NCI-H524 treated with DMSO at 0.1 percent for 48 hours (cell line): Measurements from ENCODE around the gene PLXDC1.
"Not testable (repeated sequence)": the region's sequence is repeated elsewhere in the genome, so short reads cannot be mapped to it uniquely, and the experiment has no call there.

Experiments
- DNase-seq: peaks from one replicate; lab custom pipeline; 2025; lab: John Stamatoyannopoulos, UW

PLXDC1 gene

GRCh38 chr17:39125143-39125875, 26.1 kb downstream of the PLXDC1 start:
- DNase-seq: no peak

DNA sequence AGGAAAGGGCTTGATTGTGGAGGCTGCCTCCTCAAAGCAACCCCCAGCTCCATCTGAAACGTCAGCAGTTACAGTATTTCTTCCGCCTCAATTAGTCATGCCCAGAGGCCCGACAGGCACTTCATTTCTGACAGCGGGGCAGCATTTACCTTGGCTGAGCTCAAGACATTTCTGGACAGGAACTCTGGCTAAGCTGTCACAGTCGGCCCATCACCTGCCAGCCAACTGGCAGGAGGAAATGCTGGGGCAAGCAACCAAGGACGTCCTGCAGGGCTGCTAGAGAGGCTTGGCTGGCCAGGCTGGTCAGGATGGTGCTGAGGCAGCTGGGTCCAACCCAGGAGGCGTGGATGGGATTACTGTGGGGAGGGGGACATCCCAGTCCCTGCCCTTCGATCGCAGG, 27.8 kb downstream of the PLXDC1 start:
- no peak for DNase-seq

GRCh38 chr17:39122991-39123390, 28.4 kb downstream of the PLXDC1 start:
- DNase-seq: no peak

DNA sequence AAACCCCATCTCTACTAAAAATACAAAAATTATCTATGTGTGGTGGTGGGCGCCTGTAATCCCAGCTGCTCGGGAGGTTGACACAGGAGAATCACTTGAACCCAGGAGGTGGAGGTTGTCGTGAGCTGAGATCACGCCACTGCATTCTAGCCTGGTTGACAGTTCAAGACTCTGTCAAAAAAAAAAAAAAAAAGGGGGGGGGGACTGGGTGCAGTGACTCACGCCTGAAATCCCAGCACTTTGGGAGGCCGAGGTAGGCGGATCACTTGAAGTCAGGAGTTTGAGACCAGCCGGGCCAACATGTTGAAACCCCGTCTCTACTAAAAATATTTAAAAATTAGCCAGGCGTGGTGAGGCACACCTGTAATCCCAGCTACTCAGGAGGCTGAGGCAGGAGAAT, 29.5 kb downstream of the PLXDC1 start:
- DNase-seq: not testable (repeated sequence)

DNA sequence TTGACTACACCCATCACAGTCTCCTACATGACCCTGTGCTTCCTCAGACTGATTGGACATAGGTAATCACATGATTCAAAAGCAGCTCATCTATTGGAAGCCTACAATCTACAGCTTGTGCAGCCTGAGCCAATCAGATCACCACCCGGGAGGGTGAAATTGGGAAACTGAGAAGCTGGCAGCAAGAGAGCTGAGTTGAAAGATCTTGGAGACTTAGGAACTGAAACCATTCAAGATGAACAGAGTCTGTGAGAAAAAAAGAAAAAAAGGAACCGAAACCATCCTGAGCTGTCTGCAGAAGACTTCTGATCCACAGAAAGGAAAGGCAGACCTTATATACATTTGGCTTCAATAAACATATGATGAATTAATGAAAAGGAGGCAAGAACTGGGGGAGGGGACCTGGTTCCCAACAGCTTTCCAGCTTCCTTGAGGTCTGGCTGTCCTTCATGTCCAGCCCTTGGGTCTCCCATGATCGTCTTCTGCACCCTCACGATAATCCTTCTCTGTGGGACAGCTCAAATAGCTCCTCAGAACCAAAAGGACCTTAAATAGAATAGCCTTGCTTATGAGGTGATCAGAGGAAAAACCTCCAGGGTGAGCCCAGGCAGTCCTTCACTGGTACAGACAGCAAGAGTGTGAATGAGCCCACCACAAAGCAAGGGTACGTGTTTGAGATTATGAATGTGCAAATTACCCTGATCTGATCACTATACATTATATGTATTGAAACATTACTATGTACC, 32.6 kb downstream of the PLXDC1 start:
- DNase-seq: no peak

DNA sequence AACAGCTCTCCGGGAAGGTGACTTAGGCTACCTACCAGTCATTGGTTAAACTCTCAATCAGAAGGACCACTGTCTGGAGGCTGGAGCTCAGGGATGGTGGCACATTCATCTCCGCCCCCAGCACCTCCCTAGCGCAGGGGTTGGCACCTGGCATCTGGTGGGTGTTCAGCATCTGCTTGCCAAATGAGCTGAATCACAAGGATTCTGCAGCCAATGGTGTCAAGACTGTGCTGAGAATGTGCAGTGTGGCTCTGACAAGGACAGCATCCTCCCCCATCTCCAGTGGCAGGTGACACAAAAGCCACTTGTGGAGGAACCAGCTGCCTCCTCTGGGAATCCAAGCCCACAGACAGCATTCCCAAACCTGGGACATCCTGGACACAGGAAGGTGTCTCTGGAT, 35.2 kb downstream of the PLXDC1 start:
- no peak for DNase-seq

DNA sequence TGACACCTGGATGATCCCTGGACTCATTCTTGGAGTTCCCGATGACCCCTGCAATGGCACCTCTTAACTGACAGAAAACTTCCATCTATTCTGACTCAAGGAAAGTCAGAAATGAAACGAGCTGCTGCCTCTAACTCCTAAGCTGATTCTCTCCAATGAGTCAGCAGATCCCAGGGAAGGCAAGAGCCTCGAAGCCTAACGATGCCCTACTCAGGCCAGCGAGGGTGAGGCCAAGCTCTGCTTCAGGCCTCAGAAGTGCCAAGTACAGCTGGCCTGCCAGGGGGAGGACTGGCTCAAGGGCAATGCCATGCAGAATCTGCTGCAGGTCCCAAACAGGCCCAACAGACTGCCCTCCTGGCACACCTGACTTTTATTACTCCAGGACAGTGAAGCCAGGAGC, 36.3 kb downstream of the PLXDC1 start:
- no peak for DNase-seq

GRCh38 chr17:39114723-39115122, 36.7 kb downstream of the PLXDC1 start:
- no peak for DNase-seq

DNA sequence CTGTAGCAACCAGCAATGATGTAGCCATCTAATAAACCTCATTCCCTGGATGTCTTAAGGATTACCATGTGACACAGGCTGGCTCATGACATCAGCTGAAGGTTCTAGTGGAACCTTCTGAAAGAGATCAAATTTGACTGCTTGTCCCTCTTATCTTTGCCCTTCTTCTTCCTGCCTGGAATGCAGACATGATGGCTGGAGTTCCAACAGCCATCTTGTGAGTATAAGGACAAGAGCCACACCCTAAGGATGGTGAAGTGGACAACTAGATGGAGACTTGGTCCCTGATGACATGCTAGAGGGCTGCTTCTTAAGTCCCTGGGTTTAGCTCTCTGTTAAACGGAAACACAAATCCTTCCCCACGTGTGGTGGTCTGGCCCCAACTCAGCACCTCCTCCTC, 37.6 kb downstream of the PLXDC1 start:
- no peak for DNase-seq

DNA sequence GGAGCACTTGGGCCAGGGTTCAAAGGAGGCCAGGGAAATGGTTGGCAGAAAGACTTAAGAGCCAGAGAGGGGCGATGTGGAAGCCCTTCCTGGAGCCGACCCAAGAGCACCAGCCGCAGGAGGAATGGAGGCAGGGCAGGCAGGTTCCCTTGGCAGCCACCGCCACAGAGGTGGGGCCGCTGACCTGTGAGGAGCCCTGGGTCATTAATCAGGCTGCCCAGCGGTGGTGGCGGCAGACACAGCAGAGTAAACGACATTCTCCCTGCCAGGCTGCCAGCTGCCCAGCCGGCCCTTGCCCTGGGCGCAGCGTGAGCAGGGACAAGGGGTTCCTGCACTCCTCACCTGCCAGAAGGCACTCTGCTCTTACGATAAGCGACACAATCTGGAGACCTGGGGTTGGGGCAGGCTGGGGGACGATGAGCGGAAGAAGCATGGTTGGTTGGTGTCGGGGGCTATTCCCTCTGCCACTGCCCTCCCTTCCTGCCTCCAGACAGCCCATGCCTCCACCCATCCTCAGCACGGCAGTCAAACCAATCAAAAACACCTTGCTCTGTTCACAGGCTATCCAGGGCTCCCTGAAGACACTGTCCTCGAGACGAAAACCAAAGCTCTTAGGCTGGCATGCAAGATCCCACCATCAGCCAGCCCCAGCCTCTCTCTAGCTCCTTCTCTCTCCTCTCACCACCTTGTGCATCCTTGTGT, 40.9 kb downstream of the PLXDC1 start:
- DNase-seq: no peak

GRCh38 chr17:39108461-39109375, 42.7 kb downstream of the PLXDC1 start:
- DNase-seq: no peak

GRCh38 chr17:39107973-39108372, 43.5 kb downstream of the PLXDC1 start:
- DNase-seq: no peak

- DNase-seq: no peak
Measured at GRCh38 chr17:39107155-39107554, 44.3 kb downstream of the PLXDC1 start.

DNA sequence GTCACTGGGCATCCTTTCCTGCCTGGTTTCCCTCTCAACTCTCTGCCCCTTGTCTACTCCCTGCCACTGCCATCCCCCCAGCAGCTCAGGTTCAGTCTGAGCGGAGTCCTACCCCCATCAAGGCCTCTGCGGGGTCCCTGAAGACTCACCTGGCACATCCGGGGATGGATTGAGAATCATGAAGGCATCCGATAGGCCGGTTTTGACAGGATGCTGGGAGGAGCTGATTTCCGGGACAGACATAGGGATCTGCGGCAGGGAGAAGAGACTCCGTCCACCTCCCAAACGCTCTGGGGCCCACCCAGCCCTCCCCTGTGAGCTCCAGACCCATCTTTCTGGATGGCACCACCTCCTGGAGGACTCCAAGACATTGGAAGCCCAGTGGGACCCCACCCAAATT, 45.7 kb downstream of the PLXDC1 start:
- DNase-seq: no peak

GRCh38 chr17:39104657-39105056, 46.8 kb downstream of the PLXDC1 start:
- DNase-seq: no peak

- DNase-seq: no peak
Measured at GRCh38 chr17:39104046-39104445, 47.4 kb downstream of the PLXDC1 start.

DNA sequence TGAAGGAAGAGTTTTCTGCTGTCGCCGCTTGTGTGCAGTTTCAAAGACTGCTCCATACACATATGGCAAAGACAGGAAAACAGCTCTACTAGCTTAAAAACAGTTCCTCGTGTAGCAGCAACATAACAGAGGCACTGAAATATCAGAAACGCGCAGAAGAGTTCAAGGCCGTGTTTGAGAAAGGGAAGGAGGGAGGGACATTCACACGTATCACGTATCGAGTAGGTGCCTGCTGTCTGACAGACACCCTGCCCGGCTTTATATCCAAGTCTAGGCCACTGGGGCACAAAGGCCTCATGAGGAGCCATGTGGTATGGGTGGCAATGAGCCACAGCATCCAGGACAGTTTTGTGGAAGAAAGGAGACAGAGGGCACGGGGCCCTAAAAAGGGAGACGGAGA, 50.3 kb downstream of the PLXDC1 start:
- DNase-seq: no peak

- DNase-seq: no peak
Measured at GRCh38 chr17:39100530-39100929, 50.9 kb downstream of the PLXDC1 start.

DNA sequence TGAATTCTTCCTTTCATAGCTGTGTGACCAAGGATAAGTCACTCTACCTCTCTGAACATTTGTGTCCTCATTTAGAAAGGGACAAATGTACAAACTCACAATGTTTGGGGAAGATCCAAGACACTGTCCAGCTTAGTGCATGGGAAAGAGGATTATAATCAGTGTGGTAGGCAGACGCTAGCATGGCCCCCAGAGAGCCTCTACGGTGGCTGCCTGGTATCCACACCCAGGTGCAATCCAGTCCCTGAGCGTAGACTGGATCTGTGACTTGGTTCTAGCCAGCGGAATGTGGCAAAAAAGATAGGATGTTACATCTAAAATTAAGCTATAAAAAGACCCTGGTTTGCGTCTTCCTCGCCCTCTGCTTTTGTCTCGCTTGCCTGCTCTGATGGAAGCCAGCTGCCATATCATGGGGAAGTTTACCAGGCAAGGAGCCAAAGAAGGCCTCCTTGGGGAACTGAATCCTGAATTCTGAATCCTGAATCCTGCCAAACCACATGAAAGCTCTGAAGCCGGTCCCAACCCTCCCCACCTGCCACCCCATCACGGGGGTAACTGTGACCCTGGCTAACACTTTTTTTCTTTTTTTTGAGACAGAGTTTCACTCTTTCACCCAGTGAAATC, 51.7 kb downstream of the PLXDC1 start:
- DNase-seq: no peak

DNA sequence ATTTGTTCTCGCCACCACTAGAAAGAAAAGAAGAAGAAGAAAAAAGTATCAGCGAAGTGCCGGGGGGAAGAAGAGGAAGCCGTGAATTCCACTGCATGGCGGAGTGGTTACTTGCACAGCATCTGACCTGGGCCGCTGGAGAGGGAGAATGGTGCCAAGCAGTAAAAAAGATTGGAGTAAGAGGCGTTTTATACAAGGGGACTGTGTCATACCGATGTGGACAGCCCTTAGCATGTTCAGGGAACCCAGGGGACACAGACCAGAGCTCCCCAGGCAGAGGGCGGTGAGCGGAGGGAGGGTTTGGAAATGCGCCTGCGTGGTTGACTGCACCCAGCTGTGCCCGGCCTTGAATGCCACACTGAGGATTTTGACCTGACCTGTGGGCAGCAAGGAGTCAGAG, 52.8 kb downstream of the PLXDC1 start:
- no peak for DNase-seq

GRCh38 chr17:39097537-39097936, 53.9 kb downstream of the PLXDC1 start:
- DNase-seq: no peak

- peak; percentile 58 for DNase-seq
Measured at GRCh38 chr17:39097150-39097519, 54.3 kb downstream of the PLXDC1 start.
